Fibroblast of lung (primary cell): ENCODE data around the gene C20orf202. TPM values are rescaled to one million over a fixed set of nuclear protein-coding genes. Genes with fewer than 3 reads are reported as not detected.

Source experiments
- DNase-seq, 2 donors: peaks; one replicate each; pipeline versions ENCODE4 v3.0.0 to v3.0.0-alpha.2; 2010; ENCODE audit warnings: low read depth in 2 of 2
- H2AFZ ChIP-seq: 2 replicates; pipeline ENCODE4 v1.5.1; 2012; ENCODE audit warnings: low read length, control low read depth, inconsistent platforms
- H3K27ac ChIP-seq: 2 replicates; pipeline ENCODE4 v1.5.1; 2011; ENCODE audit warnings: low read length, control low read depth; ENCODE audit not compliant: insufficient read depth
- H3K27me3 ChIP-seq: 2 replicates; pipeline ENCODE4 v1.5.1; 2011; ENCODE audit warnings: mild to moderate bottlenecking, low read length; ENCODE audit not compliant: control insufficient read depth, insufficient read depth
- H3K36me3 ChIP-seq: 2 replicates; pipeline ENCODE4 v1.5.1; 2011; ENCODE audit warnings: low read length; ENCODE audit not compliant: control insufficient read depth, insufficient read depth
- H3K4me1 ChIP-seq: 2 replicates; pipeline ENCODE4 v1.5.1; 2011; ENCODE audit warnings: low read length; ENCODE audit not compliant: control insufficient read depth, insufficient read depth; ENCODE audit errors: extremely low read depth
- H3K4me2 ChIP-seq: 2 replicates; pipeline ENCODE4 v1.5.1; 2011; ENCODE audit warnings: low read length, control low read depth; ENCODE audit not compliant: insufficient read depth; ENCODE audit errors: extremely low read depth
- H3K4me3 ChIP-seq, 4 experiments: fragments of 200-600 bp in 1 of 4; sonication (generic) in 1 of 4; replicated peaks in 1 of 4; 2 replicates each; pipeline ENCODE4 v1.5.1; 2011 to 2016; ENCODE audit warnings: low read length in 4 of 4, low read depth in 3 of 4, mild to moderate bottlenecking in 3 of 4, control low read depth in 2 of 4, inconsistent platforms in 1 of 4, mixed read lengths in 1 of 4; ENCODE audit not compliant: insufficient read depth in 1 of 4; ENCODE audit errors: control extremely low read depth in 1 of 4
- H3K79me2 ChIP-seq: 2 replicates; pipeline ENCODE4 v1.5.1; 2012; ENCODE audit warnings: mild to moderate bottlenecking, low read length, inconsistent platforms; ENCODE audit not compliant: control insufficient read depth, insufficient read depth
- H3K9ac ChIP-seq: 2 replicates; pipeline ENCODE4 v1.5.1; 2011; ENCODE audit warnings: mild to moderate bottlenecking, low read length, control low read depth; ENCODE audit not compliant: insufficient read depth
- H3K9me3 ChIP-seq: 2 replicates; pipeline ENCODE4 v1.5.1; 2012; ENCODE audit warnings: low read depth, low read length; ENCODE audit not compliant: control insufficient read depth, insufficient read depth
- H4K20me1 ChIP-seq: 2 replicates; pipeline ENCODE4 v1.5.1; 2011; ENCODE audit warnings: low read length; ENCODE audit not compliant: control insufficient read depth, insufficient read depth; ENCODE audit errors: extremely low read depth
- CTCF ChIP-seq, 2 donors: IDR thresholded peaks in 1 of 2; conservative IDR thresholded peaks in 1 of 2; 1 replicate in 1 of 2; 2 replicates in 1 of 2; pipeline ENCODE4 v1.5.1; 2011 to 2012; ENCODE audit warnings: low read length in 2 of 2, control low read depth in 1 of 2, inconsistent platforms in 1 of 2, low read depth in 1 of 2, mild to moderate bottlenecking in 1 of 2
- EZH2 ChIP-seq: IDR thresholded peaks from 2 replicates; pipeline ENCODE4 v1.5.1; 2012; ENCODE audit warnings: low read length, control low read depth, mild to moderate bottlenecking; ENCODE audit errors: missing control alignments
- polyA plus RNA-seq, 2 donors: library from polyadenylated mRNA; depleted of rRNA in 1 of 2; stranded (reverse) in 1 of 2; unstranded in 1 of 2; fragments of >200 nt; gene quantifications; 2 replicates each; pipeline ENCODE4 v1.2.1, GENCODE V29; 2011 to 2012; ENCODE audit warnings: missing spikeins in 1 of 2
- total RNA-seq: library from RNA; depleted of rRNA; stranded (reverse); fragments of >200 nt; gene quantifications from 2 replicates; pipeline ENCODE4 v1.2.1, GENCODE V29; 2014

C20orf202 gene
- total and polyA plus RNA-seq, 2 donors (not counting 1 experiment from before 2014, with no cell fraction given): under 0.01 TPM; not detected in 1

- Histone ChIP-seq H3K79me2 (no peaks in the 10 kb centered on the region), H3K27ac (no peak overlapping the region), H3K36me3 (no peaks in the 10 kb centered on the region), H3K27me3 (peaks cover 4% of the 10 kb centered on the region), H3K4me1 (peaks cover 2% of the 10 kb centered on the region), H3K9me3 (no peaks in the 10 kb centered on the region), H4K20me1 (no peaks in the 10 kb centered on the region), H3K4me2 (no peak overlapping the region), H3K4me3 (no peak overlapping the region), H2AFZ (no peak overlapping the region), H3K9ac (no peak overlapping the region)
- TF ChIP-seq CTCF (conservative IDR thresholded peaks at IDR 0.05 in 1 of 2, IDR thresholded peaks at IDR 0.05 in 1 of 2; ENCODE audit: low read depth in 1 of 2, low read length in 2 of 2): no peak
- no peak for TF ChIP-seq EZH2
- no peak for DNase-seq
These were observed 26.3 kb downstream of the C20orf202 start for GRCh38 chr20:1229541-1229940.

GRCh38 chr20:1232286-1233111, 29.2 kb downstream of the C20orf202 start:
- Histone ChIP-seq H3K27me3 (peaks cover 4% of the 10 kb centered on the region), H3K79me2 (no peaks in the 10 kb centered on the region), H3K4me3 (no peak overlapping the region)

GRCh38 chr20:1240549-1240948, 37.3 kb downstream of the C20orf202 start:
- Histone ChIP-seq H3K79me2 (no peaks in the 10 kb centered on the region), H3K27me3 (no peaks in the 10 kb centered on the region)
- DNase-seq: no peak

More at GRCh38 chr20:1232286-1233111, 29.2 kb downstream of the C20orf202 start:
- H3K9me3 ChIP-seq: no peaks in the 10 kb centered on the region
- H4K20me1 ChIP-seq: no peaks in the 10 kb centered on the region
- no peak overlapping the region for H2AFZ ChIP-seq
- DNase-seq: no peak
- H3K4me1 ChIP-seq: no peaks in the 10 kb centered on the region
- TF ChIP-seq EZH2 (no peak), CTCF (conservative IDR thresholded peaks at IDR 0.05 in 1 of 2, IDR thresholded peaks at IDR 0.05 in 1 of 2; ENCODE audit: low read depth in 1 of 2, low read length in 2 of 2) (no peak)
- H3K9ac ChIP-seq: no peak overlapping the region
- H3K4me2 ChIP-seq: no peak overlapping the region
- no peaks in the 10 kb centered on the region for H3K36me3 ChIP-seq
- no peak overlapping the region for H3K27ac ChIP-seq

More at GRCh38 chr20:1240549-1240948, 37.3 kb downstream of the C20orf202 start:
- Histone ChIP-seq H4K20me1 (no peaks in the 10 kb centered on the region), H3K36me3 (no peaks in the 10 kb centered on the region), H2AFZ (no peak overlapping the region), H3K4me2 (no peak overlapping the region), H3K9me3 (no peaks in the 10 kb centered on the region), H3K4me1 (peaks cover 2% of the 10 kb centered on the region), H3K27ac (no peak overlapping the region), H3K4me3 (no peak overlapping the region), H3K9ac (no peak overlapping the region)
- TF ChIP-seq CTCF (conservative IDR thresholded peaks at IDR 0.05 in 1 of 2, IDR thresholded peaks at IDR 0.05 in 1 of 2; ENCODE audit: low read depth in 1 of 2, low read length in 2 of 2): no peak
- no peak for TF ChIP-seq EZH2
